ENCODE data around the gene CNGA1. TPM values are rescaled to one million over a fixed set of nuclear protein-coding genes. Genes with fewer than 3 reads are reported as not detected.

Gene CNGA1
- 1 to 10 TPM in 1 of 2 donors, under 1 TPM in 1; 0.33 to 1.8 TPM for total RNA-seq

GRCh38 chr4:48016141-48017107, at the start of gene CNGA1, which contains the start of gene NIPAL1:
CNGA1 (minus strand) TSS chr4:48016681; CDS start chr4:47952689, 63,992 bp downstream.
NIPAL1 (plus strand) TSS chr4:48016772; CDS start chr4:48016840, 68 bp downstream.
- intact Hi-C loops (cut with DNase I) = no loop called here
- WGBS, 2 donors = 1 to 6% methylated on average over 9 to 56 of the region's 60 CpGs
- peak within 1 kb of the TSS; percentile 55 to 83 (median 78) for H3K27ac ChIP-seq

GRCh38 chr4:48065587-48066052, 49.1 kb upstream of the CNGA1 start:
- Histone ChIP-seq H3K27ac (no peak overlapping the region), H3K4me3 (no peak overlapping the region), H3K27me3 (no peaks in the 10 kb centered on the region), H3K9me3 (no peaks in the 10 kb centered on the region), H3K4me1 (no peaks in the 10 kb centered on the region), H3K36me3 (replicated peaks in 1 of 2; ENCODE audit: insufficient read depth in 1 of 2, low read depth in 2 of 2) (no peaks in the 10 kb centered on the region)
- WGBS, 2 donors = 85 to 100% methylated on average over 1 of the region's 1 CpG
- DNase-seq = no peak
- no peak for ATAC-seq
- intact Hi-C loops (cut with DNase I) = no loop called here
- TF ChIP-seq CTCF (IDR thresholded peaks at IDR 0.05) (no peak), POLR2A (IDR thresholded peaks at IDR 0.05) (no peak)

More at GRCh38 chr4:48016141-48017107, at the start of gene CNGA1, which contains the start of gene NIPAL1:
- Histone ChIP-seq H3K36me3 (replicated peaks in 1 of 2; ENCODE audit: insufficient read depth in 1 of 2, low read depth in 2 of 2) (no peaks in the 10 kb centered on the region), H3K9me3 (no peaks in the 10 kb centered on the region), H3K27me3 (no peaks in the 10 kb centered on the region), H3K4me3 (peak within 1 kb of the TSS; percentile 24 to 30), H3K4me1 (peaks cover 11% of the 10 kb centered on the region)
- DNase-seq = peak; percentile 88 to 93 (median 89)
- peak; percentile 97 for ATAC-seq
- TF ChIP-seq CTCF (IDR thresholded peaks at IDR 0.05) = peak in 5 of 7 experiments; percentile 13 to 49 (median 42)
- TF ChIP-seq POLR2A (IDR thresholded peaks at IDR 0.05) = peak; percentile 47 to 75 (median 72)

GRCh38 chr4:48064349-48064748, 47.9 kb upstream of the CNGA1 start:
- ATAC-seq (no peak), DNase-seq (no peak)
- no peaks in the 10 kb centered on the region for H3K9me3 ChIP-seq
- no peak overlapping the region for H3K27ac ChIP-seq
- no peak overlapping the region for H3K4me3 ChIP-seq
- intact Hi-C loops (cut with DNase I) = no loop called here
- no peaks in the 10 kb centered on the region for H3K27me3 ChIP-seq
- no peak for TF ChIP-seq POLR2A (IDR thresholded peaks at IDR 0.05)
- no peak for TF ChIP-seq CTCF (IDR thresholded peaks at IDR 0.05)
- WGBS, 2 donors = 77 to 83% methylated on average over 3 of the region's 3 CpGs
- H3K4me1 ChIP-seq = no peaks in the 10 kb centered on the region
- no peaks in the 10 kb centered on the region for H3K36me3 ChIP-seq (replicated peaks in 1 of 2; ENCODE audit: insufficient read depth in 1 of 2, low read depth in 2 of 2)

- intact Hi-C loops (cut with DNase I) = no loop called here
- Histone ChIP-seq H3K9me3 (no peaks in the 10 kb centered on the region), H3K27me3 (no peaks in the 10 kb centered on the region), H3K4me1 (no peaks in the 10 kb centered on the region), H3K27ac (no peak overlapping the region), H3K4me3 (no peak overlapping the region), H3K36me3 (replicated peaks in 1 of 2; ENCODE audit: insufficient read depth in 1 of 2, low read depth in 2 of 2) (no peaks in the 10 kb centered on the region)
- ATAC-seq = no peak
- TF ChIP-seq CTCF (IDR thresholded peaks at IDR 0.05) = no peak
- TF ChIP-seq POLR2A (IDR thresholded peaks at IDR 0.05) = no peak
- 63 to 69% methylated on average over 5 of the region's 5 CpGs for WGBS, 2 donors
- DNase-seq = no peak
Observed at GRCh38 chr4:48058617-48059530, 42.4 kb upstream of the CNGA1 start.
